ENCODE measurements around the gene MEGF11. TPM values are rescaled to one million over a fixed set of nuclear protein-coding genes. Genes with fewer than 3 reads are reported as not detected.
"Not testable (repeated sequence)": the region's sequence is repeated elsewhere in the genome, so short reads cannot be mapped to it uniquely, and the experiment has no call there.

The MEGF11 gene
- total RNA-seq, 1 donor from 2014 or later, result 0.77 TPM

GRCh38 chr15:65881766-65882434 lies 371.6 kb downstream of the MEGF11 start:
- H3K4me1 Mint-ChIP-seq (ENCODE audit: unreplicated experiment), result peaks cover 18% of the 10 kb centered on the region
- DNase-seq (ENCODE audit: low spot score), result no peak
- no peak for TF ChIP-seq CTCF (IDR thresholded peaks at IDR 0.05; ENCODE audit: unreplicated experiment)
- H3K27ac Mint-ChIP-seq (ENCODE audit: unreplicated experiment), result no peak overlapping the region
- H3K9me3 Mint-ChIP-seq (ENCODE audit: unreplicated experiment), result no peaks in the 10 kb centered on the region
- H3K36me3 Mint-ChIP-seq (ENCODE audit: low read depth, unreplicated experiment), result peaks cover 29% of the 10 kb centered on the region
- H3K27me3 Mint-ChIP-seq (ENCODE audit: unreplicated experiment), result no peaks in the 10 kb centered on the region
- H3K4me3 Mint-ChIP-seq (ENCODE audit: unreplicated experiment), result no peak overlapping the region

- H3K27me3 Mint-ChIP-seq (ENCODE audit: unreplicated experiment), result no peaks in the 10 kb centered on the region
- no peak for TF ChIP-seq CTCF (IDR thresholded peaks at IDR 0.05; ENCODE audit: unreplicated experiment)
- H3K4me1 Mint-ChIP-seq (ENCODE audit: unreplicated experiment), result peaks cover 18% of the 10 kb centered on the region
- peak overlapping the region; percentile 10 for H3K4me3 Mint-ChIP-seq (ENCODE audit: unreplicated experiment)
- H3K9me3 Mint-ChIP-seq (ENCODE audit: unreplicated experiment), result no peaks in the 10 kb centered on the region
- H3K27ac Mint-ChIP-seq (ENCODE audit: unreplicated experiment), result no peak overlapping the region
- H3K36me3 Mint-ChIP-seq (ENCODE audit: low read depth, unreplicated experiment), result peaks cover 19% of the 10 kb centered on the region
- no peak for DNase-seq (ENCODE audit: low spot score)
These were observed 375.8 kb downstream of the MEGF11 start for GRCh38 chr15:65877749-65878148.

- H3K27me3 Mint-ChIP-seq (ENCODE audit: unreplicated experiment), result peaks cover 4% of the 10 kb centered on the region
- peaks cover 8% of the 10 kb centered on the region for H3K4me1 Mint-ChIP-seq (ENCODE audit: unreplicated experiment)
- no peak overlapping the region for H3K27ac Mint-ChIP-seq (ENCODE audit: unreplicated experiment)
- no peak for DNase-seq (ENCODE audit: low spot score)
- peaks cover 19% of the 10 kb centered on the region for H3K36me3 Mint-ChIP-seq (ENCODE audit: low read depth, unreplicated experiment)
- H3K4me3 Mint-ChIP-seq (ENCODE audit: unreplicated experiment), result no peak overlapping the region
- no peak for TF ChIP-seq CTCF (IDR thresholded peaks at IDR 0.05; ENCODE audit: unreplicated experiment)
- H3K9me3 Mint-ChIP-seq (ENCODE audit: unreplicated experiment), result no peaks in the 10 kb centered on the region
These were observed 378.1 kb downstream of the MEGF11 start for GRCh38 chr15:65875458-65875857.

- Mint-ChIP-seq H3K27ac (ENCODE audit: unreplicated experiment) (no peak overlapping the region), H3K4me1 (ENCODE audit: unreplicated experiment) (peaks cover 14% of the 10 kb centered on the region), H3K4me3 (ENCODE audit: unreplicated experiment) (no peak overlapping the region), H3K36me3 (ENCODE audit: low read depth, unreplicated experiment) (peaks cover 24% of the 10 kb centered on the region), H3K27me3 (ENCODE audit: unreplicated experiment) (peaks cover 25% of the 10 kb centered on the region), H3K9me3 (ENCODE audit: unreplicated experiment) (no peaks in the 10 kb centered on the region)
- DNase-seq (ENCODE audit: low spot score), result no peak
- no peak for TF ChIP-seq CTCF (IDR thresholded peaks at IDR 0.05; ENCODE audit: unreplicated experiment)
These were observed 380.3 kb downstream of the MEGF11 start for GRCh38 chr15:65873256-65873655.

GRCh38 chr15:65872596-65872995 lies 381.0 kb downstream of the MEGF11 start:
- Mint-ChIP-seq H3K27ac (ENCODE audit: unreplicated experiment) (peak overlapping the region; percentile 30), H3K27me3 (ENCODE audit: unreplicated experiment) (peaks cover 25% of the 10 kb centered on the region), H3K4me1 (ENCODE audit: unreplicated experiment) (peaks cover 14% of the 10 kb centered on the region), H3K36me3 (ENCODE audit: low read depth, unreplicated experiment) (peaks cover 21% of the 10 kb centered on the region)
- not testable (repeated sequence) for H3K4me3 Mint-ChIP-seq (ENCODE audit: unreplicated experiment); H3K9me3 Mint-ChIP-seq (ENCODE audit: unreplicated experiment); DNase-seq (ENCODE audit: low spot score)

- H3K4me3 Mint-ChIP-seq (ENCODE audit: unreplicated experiment); H3K9me3 Mint-ChIP-seq (ENCODE audit: unreplicated experiment); H3K27ac Mint-ChIP-seq (ENCODE audit: unreplicated experiment); DNase-seq (ENCODE audit: low spot score): not testable (repeated sequence)
- H3K36me3 Mint-ChIP-seq (ENCODE audit: low read depth, unreplicated experiment), result peaks cover 17% of the 10 kb centered on the region
- H3K4me1 Mint-ChIP-seq (ENCODE audit: unreplicated experiment), result peaks cover 14% of the 10 kb centered on the region
- peaks cover 25% of the 10 kb centered on the region for H3K27me3 Mint-ChIP-seq (ENCODE audit: unreplicated experiment)
These were observed 381.7 kb downstream of the MEGF11 start for GRCh38 chr15:65871886-65872285.
